HepG2 (cell line): ENCODE data around the gene BMERB1. TPM values are rescaled to one million over a fixed set of nuclear protein-coding genes. Genes with fewer than 3 reads are reported as not detected.

Source experiments
- ATAC-seq: fragments of 200-7000 bp; cut with Tn5 transposase; 3 replicates; pipeline ENCODE4 v1.9.1; 2020; ENCODE audit warnings: mild to moderate bottlenecking, moderate library complexity
- BruUV-seq: library from RNA; stranded (reverse); fragments of 400-500 nt; replicated peaks from 2 replicates; lab custom pipeline; 2021; lab: Mats Ljungman, UMichigan
- CTCF ChIA-PET: fragments of 300-600 bp; formaldehyde crosslinking; extraction: SDS; loops from one replicate; lab custom pipeline; 2021; ENCODE audit warnings: low total read pairs, inconsistent platforms, low intra/inter-chr PET ratio; lab: Yijun Ruan, JAX
- POLR2A ChIA-PET: fragments of 350-600 bp; sonication (Branson Sonifier 250); formaldehyde crosslinking; loops from one replicate; lab custom pipeline; 2020; ENCODE audit warnings: antibody characterized with exemption, inconsistent platforms; lab: Yijun Ruan, JAX
- DNase-seq: peaks from one replicate; pipeline ENCODE4 v3.0.0-alpha.2; 2015; ENCODE audit warnings: low spot score
- FAIRE-seq: peaks from 3 replicates; lab custom pipeline; 2011; peaks lifted over from hg19 to GRCh38; lab: Jason Lieb, UNC
- H2AFZ ChIP-seq: one replicate; pipeline ENCODE4 v1.6.1; 2011; ENCODE audit warnings: low read length, inconsistent platforms
- H3K27ac ChIP-seq: fragments of 300-600 bp; 3 replicates; pipeline ENCODE4 v1.8.0; 2011; ENCODE audit warnings: mixed run types, mild to moderate bottlenecking, mixed read lengths, low read length, inconsistent platforms; ENCODE audit not compliant: insufficient read depth; ENCODE audit errors: extremely low read length
- H3K27me3 ChIP-seq, 2 experiments: fragments of 200-600 bp in 1 of 2; 2 replicates in 1 of 2; 3 replicates in 1 of 2; pipeline versions ENCODE4 v1.6.0 to v1.8.0; 2011; ENCODE audit warnings: low read length in 2 of 2, mild to moderate bottlenecking in 2 of 2, moderate library complexity in 2 of 2, inconsistent platforms in 1 of 2; ENCODE audit not compliant: insufficient read depth in 2 of 2, control insufficient read depth in 1 of 2
- H3K36me3 ChIP-seq, 2 experiments: fragments of 200-600 bp in 1 of 2; replicated peaks in 1 of 2; 2 replicates in 1 of 2; 3 replicates in 1 of 2; pipeline versions ENCODE4 v1.5.1 to v1.8.0; 2011; ENCODE audit warnings: low read length in 2 of 2, inconsistent platforms in 1 of 2; ENCODE audit not compliant: insufficient read depth in 2 of 2, control insufficient read depth in 1 of 2
- H3K4me1 ChIP-seq: 2 replicates; pipeline ENCODE4 v1.5.1; 2012; ENCODE audit warnings: low read length, inconsistent platforms; ENCODE audit not compliant: insufficient read depth
- H3K4me2 ChIP-seq: 2 replicates; pipeline ENCODE4 v1.6.0; 2011; ENCODE audit warnings: low read depth, low read length, inconsistent platforms
- H3K4me3 ChIP-seq, 3 experiments: fragments of 200-600 bp in 1 of 3; sonication (generic), shearing (Covaris generic) in 1 of 3; replicated peaks in 1 of 3; 2 replicates each; pipeline ENCODE4 v1.5.1; 2011 to 2016; ENCODE audit warnings: low read length in 3 of 3, inconsistent platforms in 2 of 3, low read depth in 2 of 3, mild to moderate bottlenecking in 2 of 3, control low read depth in 1 of 3, mixed read lengths in 1 of 3; ENCODE audit not compliant: insufficient read depth in 1 of 3
- H3K79me2 ChIP-seq: one replicate; pipeline ENCODE4 v1.6.1; 2011; ENCODE audit warnings: low read length, inconsistent platforms; ENCODE audit not compliant: insufficient read depth
- H3K9ac ChIP-seq: 2 replicates; pipeline ENCODE4 v1.6.0; 2011; ENCODE audit warnings: mild to moderate bottlenecking, low read depth, low read length, inconsistent platforms; ENCODE audit not compliant: insufficient read depth
- H3K9me3 ChIP-seq: 2 replicates; pipeline ENCODE4 v1.5.1; 2012; ENCODE audit warnings: mild to moderate bottlenecking, low read length
- H4K20me1 ChIP-seq: 2 replicates; pipeline ENCODE4 v1.6.0; 2011; ENCODE audit warnings: inconsistent platforms, mild to moderate bottlenecking, low read length, moderate library complexity; ENCODE audit not compliant: insufficient read depth
- CCDC6 ChIP-seq: sonication (generic); formaldehyde crosslinking; IDR thresholded peaks from 2 replicates; pipeline ENCODE4 v1.8.1; 2022; ENCODE audit warnings: mild to moderate bottlenecking, missing genetic modification reagents, moderate library complexity
- CEBPG ChIP-seq: IDR thresholded peaks from 2 replicates; pipeline ENCODE4 v1.6.1; 2016
- ELF4 ChIP-seq: sonication (generic); formaldehyde crosslinking; IDR thresholded peaks from 2 replicates; pipeline ENCODE4 v1.5.0; 2020; ENCODE audit warnings: missing genetic modification reagents, mild to moderate bottlenecking, moderate library complexity, borderline replicate concordance
- IKZF1 ChIP-seq: fragments of 450-650 bp; IDR thresholded peaks from 2 replicates; pipeline ENCODE4 v1.7.1; 2016
- MAFF ChIP-seq: IDR thresholded peaks from 2 replicates; pipeline ENCODE4 v1.6.1; 2011; ENCODE audit warnings: low read depth, low read length, improper control_type of control experiment
- PCBP2 ChIP-seq: fragments of 200-400 bp; formaldehyde crosslinking; optimal IDR thresholded peaks from 2 replicates; pipeline ENCODE3; 2018; ENCODE audit warnings: low read length, low read depth; ENCODE audit not compliant: poor library complexity, severe bottlenecking
- RXRB ChIP-seq: IDR thresholded peaks from 2 replicates; pipeline ENCODE4 v1.6.1; 2016; ENCODE audit warnings: borderline replicate concordance, missing genetic modification reagents, missing compliant biosample characterization
- SKIL ChIP-seq: sonication (generic); formaldehyde crosslinking; IDR thresholded peaks from 2 replicates; pipeline ENCODE4 v1.8.0; 2022; ENCODE audit warnings: missing genetic modification reagents, mild to moderate bottlenecking, moderate library complexity, borderline replicate concordance
- ZFP36L1 ChIP-seq: sonication (generic); formaldehyde crosslinking; IDR thresholded peaks from 2 replicates; pipeline ENCODE4 v1.8.0; 2022; ENCODE audit warnings: mild to moderate bottlenecking, missing genetic modification reagents, moderate library complexity
- ZNF614 ChIP-seq: IDR thresholded peaks from 2 replicates; pipeline ENCODE4 v1.6.1; 2018; ENCODE audit warnings: missing biosample characterization, missing genetic modification reagents, inconsistent platforms, borderline replicate concordance
- WGBS: methylation state at CpG from one replicate; pipeline ENCODE4 v1.1.6; 2017; ENCODE audit warnings: low lambda C conversion rate; 5-methylcytosine and 5-hydroxymethylcytosine counted together
- in situ Hi-C: cut with HindIII; loops from 2 replicates; pipeline ENCODE4 v1.10.0; 2017; ENCODE audit warnings: low pct_unique_long_range_greater_than_20kb; ENCODE audit not compliant: extremely low pct_ligation_motif_present
- intact Hi-C: fragments of 100-400 bp; cut with micrococcal nuclease; formaldehyde crosslinking; loops from one replicate; pipeline ENCODE4 v1.10.0; 2022; ENCODE audit not compliant: unreplicated experiment
- polyA plus RNA-seq, 8 experiments: library from polyadenylated mRNA; depleted of rRNA in 3 of 8; stranded (reverse) in 7 of 8; unstranded in 1 of 8; fragments of >200 nt; fragmentation: Illumina TruSeq in 4 of 8; extraction: Trizol in 4 of 8; gene quantifications; 2 replicates each; pipeline versions ENCODE4 v1.2.1 to v1.2.3, GENCODE V29; 2011 to 2016; ENCODE audit warnings: low read depth in 4 of 8, missing spikeins in 1 of 8, mixed read lengths in 1 of 8; ENCODE audit not compliant: insufficient read depth in 1 of 8
- total RNA-seq, 5 experiments: library from RNA; depleted of rRNA; stranded (reverse); fragments of >200 nt; fragmentation: Illumina TruSeq; extraction: Trizol; gene quantifications; 2 replicates each; pipeline ENCODE4 v1.2.3, GENCODE V29; 2016; ENCODE audit warnings: low read depth in 1 of 5
- TF ChIP-seq, protein P1 (sequence below): sonication (generic); formaldehyde crosslinking; IDR thresholded peaks from 2 replicates; pipeline ENCODE4 v1.9.0; 2021; ENCODE audit warnings: missing genetic modification reagents, borderline replicate concordance
- TF ChIP-seq, protein P2 (sequence below): sonication (generic); formaldehyde crosslinking; IDR thresholded peaks from 2 replicates; pipeline ENCODE4 v1.8.0; 2022; ENCODE audit warnings: low read depth, missing genetic modification reagents

The BMERB1 gene
- total and polyA plus RNA-seq, 2 of the 13 experiments (the other 11 are each of a cell fraction or from before 2014, with no cell fraction given), result 1.4 TPM

GRCh38 chr16:15611610-15612009 lies 177.2 kb downstream of the BMERB1 start:
- CTCF ChIA-PET, result no interaction called here
- POLR2A ChIA-PET, result interaction anchor here (1.4 to 2.3 kb wide), 3 partner anchors 10 to 18 kb away, joined by 4 to 10 read pairs (median 5); no protein-coding TSS in a partner anchor
- TF ChIP-seq CEBPG (CRISPR knock-in tag), result no peak
- TF ChIP-seq ZFP36L1 (CRISPR knock-in tag), result no peak
- no peak for TF ChIP-seq RXRB (CRISPR knock-in tag)
- TF ChIP-seq IKZF1, result no peak
- TF ChIP-seq ELF4 (CRISPR knock-in tag), result no peak
- TF ChIP-seq, protein P1, sequence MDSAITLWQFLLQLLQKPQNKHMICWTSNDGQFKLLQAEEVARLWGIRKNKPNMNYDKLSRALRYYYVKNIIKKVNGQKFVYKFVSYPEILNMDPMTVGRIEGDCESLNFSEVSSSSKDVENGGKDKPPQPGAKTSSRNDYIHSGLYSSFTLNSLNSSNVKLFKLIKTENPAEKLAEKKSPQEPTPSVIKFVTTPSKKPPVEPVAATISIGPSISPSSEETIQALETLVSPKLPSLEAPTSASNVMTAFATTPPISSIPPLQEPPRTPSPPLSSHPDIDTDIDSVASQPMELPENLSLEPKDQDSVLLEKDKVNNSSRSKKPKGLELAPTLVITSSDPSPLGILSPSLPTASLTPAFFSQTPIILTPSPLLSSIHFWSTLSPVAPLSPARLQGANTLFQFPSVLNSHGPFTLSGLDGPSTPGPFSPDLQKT (CRISPR knock-in tag), result no peak
- TF ChIP-seq MAFF, result no peak
- TF ChIP-seq SKIL, result no peak
- TF ChIP-seq PCBP2, result no peak
- TF ChIP-seq CCDC6 (CRISPR knock-in tag), result no peak
- TF ChIP-seq, protein P2, sequence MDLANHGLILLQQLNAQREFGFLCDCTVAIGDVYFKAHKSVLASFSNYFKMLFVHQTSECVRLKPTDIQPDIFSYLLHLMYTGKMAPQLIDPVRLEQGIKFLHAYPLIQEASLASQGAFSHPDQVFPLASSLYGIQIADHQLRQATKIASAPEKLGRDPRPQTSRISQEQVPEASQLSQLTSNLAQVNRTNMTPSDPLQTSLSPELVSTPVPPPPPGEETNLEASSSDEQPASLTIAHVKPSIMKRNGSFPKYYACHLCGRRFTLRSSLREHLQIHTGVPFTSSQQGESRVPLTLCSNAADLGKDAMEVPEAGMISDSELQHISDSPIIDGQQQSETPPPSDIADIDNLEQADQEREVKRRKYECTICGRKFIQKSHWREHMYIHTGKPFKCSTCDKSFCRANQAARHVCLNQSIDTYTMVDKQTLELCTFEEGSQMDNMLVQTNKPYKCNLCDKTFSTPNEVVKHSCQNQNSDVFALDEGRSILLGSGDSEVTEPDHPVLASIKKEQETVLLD (CRISPR knock-in tag), result no peak
- no peak for TF ChIP-seq ZNF614 (CRISPR knock-in tag)
- no peak overlapping the region for H2AFZ ChIP-seq
- ATAC-seq, result no peak
- H3K4me1 ChIP-seq, result peaks cover 91% of the 10 kb centered on the region
- no peaks in the 10 kb centered on the region for H3K79me2 ChIP-seq
- no TSS peak for BruUV-seq
- FAIRE-seq, result no peak
- in situ Hi-C loops (no loop called here), intact Hi-C loops (loop anchor here (2.0 kb wide), 1 partner anchor 31 kb away; the partner anchor contains the start of gene MARF1)
- peaks cover 17 to 37% of the 10 kb centered on the region in 2 experiments for H3K36me3 ChIP-seq
- H3K4me2 ChIP-seq, result no peak overlapping the region
- H3K27me3 ChIP-seq, result no peaks in the 10 kb centered on the region
- no peaks in the 10 kb centered on the region for H3K9me3 ChIP-seq
- no peaks in the 10 kb centered on the region for H4K20me1 ChIP-seq
- no peak overlapping the region for H3K9ac ChIP-seq
- WGBS, result 89% methylated on average over 7 of the region's 7 CpGs
- no peak overlapping the region for H3K4me3 ChIP-seq
- H3K27ac ChIP-seq, result peak overlapping the region; percentile 36
- DNase-seq, result no peak
